ENCODE results near the gene USP3.

DNA sequence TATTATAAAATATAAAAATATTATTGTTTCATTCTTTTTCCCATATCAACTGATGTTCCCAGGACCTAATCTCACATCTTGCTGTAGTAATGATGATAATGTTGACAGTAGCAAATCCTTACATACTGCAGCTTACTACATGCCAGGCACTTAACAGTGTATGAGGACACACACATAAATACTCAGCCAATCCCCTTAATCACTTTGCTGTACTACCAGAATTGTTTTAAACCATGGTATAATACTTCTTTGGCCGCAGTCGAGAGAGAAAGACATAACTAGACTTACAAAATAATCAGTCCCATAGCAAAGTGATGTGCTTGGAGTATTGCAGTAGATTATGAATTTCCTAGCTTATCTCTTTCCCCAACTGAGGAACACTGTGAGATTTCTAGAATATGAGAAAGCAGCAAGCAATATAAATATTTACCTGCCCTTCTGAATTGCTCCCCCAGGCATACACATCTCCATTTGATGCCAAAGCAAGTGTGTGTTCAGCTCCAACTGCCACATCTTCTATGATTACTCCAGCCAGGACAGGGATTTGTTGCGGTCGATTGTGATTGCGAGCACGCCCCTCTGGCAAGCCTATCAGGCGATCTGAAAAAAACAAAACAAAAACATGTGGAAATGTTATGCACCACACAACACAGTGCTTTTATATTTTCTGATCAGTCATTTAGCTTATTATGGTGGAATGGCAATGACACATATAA is 125.8 kb downstream of the USP3 start:
- TF ChIP-seq POLR2A (IDR thresholded peaks at IDR 0.05; ENCODE audit: low read depth, low read length) (no peak), SPI1 (IDR thresholded peaks at IDR 0.05; ENCODE audit: low read depth, low read length) (no peak), POLR2AphosphoS5 (IDR thresholded peaks at IDR 0.05; ENCODE audit: low read depth, low read length) (no peak), POU2F2 (IDR thresholded peaks at IDR 0.05; ENCODE audit: low read depth, low read length) (no peak)

Measured in GM12891 (cell line).